GM21786 (cell line): ENCODE data around the gene ROBO1.

ENCODE experiments used
- ATAC-seq: cut with Tn5 transposase; IDR thresholded peaks from one replicate; pipeline ENCODE4 v1.9.1; 2021; ENCODE audit not compliant: unreplicated experiment

The ROBO1 gene

GRCh38 chr3:79103307-79103706 lies 664.5 kb downstream of the ROBO1 start:
- ATAC-seq = no peak

GRCh38 chr3:79097964-79098660 lies 669.7 kb downstream of the ROBO1 start:
- ATAC-seq = no peak

- no peak for ATAC-seq
Observed at GRCh38 chr3:79094654-79095053, 673.1 kb downstream of the ROBO1 start.

- peak; percentile 98 for ATAC-seq
Observed at GRCh38 chr3:79086514-79086913, 681.3 kb downstream of the ROBO1 start.

GRCh38 chr3:79085171-79085570 lies 682.6 kb downstream of the ROBO1 start:
- no peak for ATAC-seq

GRCh38 chr3:79081335-79081734 lies 686.5 kb downstream of the ROBO1 start:
- no peak for ATAC-seq

GRCh38 chr3:79074558-79074957 lies 693.2 kb downstream of the ROBO1 start:
- no peak for ATAC-seq

GRCh38 chr3:79067734-79068133 lies 700.1 kb downstream of the ROBO1 start:
- ATAC-seq = no peak

GRCh38 chr3:79066481-79066880 lies 701.3 kb downstream of the ROBO1 start:
- ATAC-seq = no peak

- no peak for ATAC-seq
Observed at GRCh38 chr3:79063624-79064023, 704.2 kb downstream of the ROBO1 start.

- ATAC-seq = no peak
Observed at GRCh38 chr3:79057756-79058155, 710.0 kb downstream of the ROBO1 start.

GRCh38 chr3:79056498-79056897 lies 711.3 kb downstream of the ROBO1 start:
- ATAC-seq = no peak

- no peak for ATAC-seq
Observed at GRCh38 chr3:79052054-79052681, 715.6 kb downstream of the ROBO1 start.

GRCh38 chr3:79047581-79047980 lies 720.2 kb downstream of the ROBO1 start:
- ATAC-seq = no peak

- no peak for ATAC-seq
Observed at GRCh38 chr3:79041621-79042020, 726.2 kb downstream of the ROBO1 start.

GRCh38 chr3:79040701-79041100 lies 727.1 kb downstream of the ROBO1 start:
- ATAC-seq = no peak

GRCh38 chr3:79040091-79040490 lies 727.7 kb downstream of the ROBO1 start:
- no peak for ATAC-seq

- ATAC-seq = no peak
Observed at GRCh38 chr3:79039192-79039591, 728.6 kb downstream of the ROBO1 start.

- ATAC-seq = no peak
Observed at GRCh38 chr3:79038636-79039035, 729.2 kb downstream of the ROBO1 start.

- no peak for ATAC-seq
Observed at GRCh38 chr3:79038057-79038456, 729.7 kb downstream of the ROBO1 start.

- no peak for ATAC-seq
Observed at GRCh38 chr3:79032686-79033318, 735.0 kb downstream of the ROBO1 start.

- no peak for ATAC-seq
Observed at GRCh38 chr3:79030157-79030556, 737.6 kb downstream of the ROBO1 start.
